KMS-11 (cell line): ENCODE results near the gene PPHLN1.

Experiments used
- H2AFZ ChIP-seq: fragments of 200-600 bp; sonication (generic); 2 replicates; pipeline ENCODE4 v1.6.1; 2016; ENCODE audit warnings: antibody characterized with exemption, mixed run types, low read depth
- H3K27ac ChIP-seq: fragments of 200-600 bp; sonication (generic); 2 replicates; pipeline ENCODE4 v1.6.1; 2016; ENCODE audit warnings: mild to moderate bottlenecking, mixed run types
- H3K27me3 ChIP-seq: fragments of 200-600 bp; sonication (generic); 2 replicates; pipeline ENCODE4 v1.6.1; 2017; ENCODE audit warnings: mild to moderate bottlenecking, low read depth, mixed run types, moderate library complexity; ENCODE audit not compliant: insufficient read depth
- H3K36me3 ChIP-seq: fragments of 200-600 bp; sonication (generic); 2 replicates; pipeline ENCODE4 v1.6.1; 2017; ENCODE audit warnings: mild to moderate bottlenecking, mixed run types; ENCODE audit not compliant: insufficient read depth
- H3K4me1 ChIP-seq: fragments of 200-600 bp; sonication (generic); 2 replicates; pipeline ENCODE4 v1.6.1; 2016; ENCODE audit warnings: mild to moderate bottlenecking, low read depth, mixed run types; ENCODE audit not compliant: poor library complexity, severe bottlenecking
- H3K4me2 ChIP-seq: fragments of 200-600 bp; sonication (generic); 2 replicates; pipeline ENCODE4 v1.7.0; 2016; ENCODE audit warnings: mild to moderate bottlenecking, mixed run types
- H3K4me3 ChIP-seq: fragments of 200-600 bp; sonication (generic); IDR thresholded peaks from 2 replicates; pipeline ENCODE4 v1.6.1; 2017; ENCODE audit warnings: low read depth, low read length, mixed read lengths; ENCODE audit not compliant: insufficient read depth
- H3K79me2 ChIP-seq: fragments of 200-600 bp; sonication (generic); 2 replicates; pipeline ENCODE4 v1.6.1; 2016; ENCODE audit warnings: low read depth, mixed run types; ENCODE audit not compliant: insufficient read depth
- H3K9ac ChIP-seq: fragments of 200-600 bp; sonication (generic); 2 replicates; pipeline ENCODE4 v1.6.1; 2016; ENCODE audit warnings: mild to moderate bottlenecking, mixed run types
- H4K20me1 ChIP-seq: fragments of 200-600 bp; sonication (generic); 2 replicates; pipeline ENCODE4 v1.6.1; 2016; ENCODE audit warnings: mild to moderate bottlenecking, mixed run types; ENCODE audit not compliant: insufficient read depth
- TF ChIP-seq, protein P1 (sequence below): fragments of 200-600 bp; sonication (generic); conservative IDR thresholded peaks from 2 replicates; pipeline ENCODE4 v1.6.1; 2017; ENCODE audit warnings: low read depth, mild to moderate bottlenecking, antibody characterized with exemption, low read length, moderate library complexity, mixed read lengths

Gene PPHLN1

GRCh38 chr12:42296503-42297109 is 29.4 kb upstream of the PPHLN1 start:
- Histone ChIP-seq H3K4me3 (no peak overlapping the region), H3K27ac (no peak overlapping the region), H3K9ac (no peak overlapping the region), H3K4me2 (no peak overlapping the region), H3K36me3 (no peaks in the 10 kb centered on the region), H3K79me2 (no peaks in the 10 kb centered on the region), H3K27me3 (no peaks in the 10 kb centered on the region), H3K4me1 (peaks cover 29% of the 10 kb centered on the region), H2AFZ (no peak overlapping the region), H4K20me1 (no peaks in the 10 kb centered on the region)
- TF ChIP-seq, protein P1, sequence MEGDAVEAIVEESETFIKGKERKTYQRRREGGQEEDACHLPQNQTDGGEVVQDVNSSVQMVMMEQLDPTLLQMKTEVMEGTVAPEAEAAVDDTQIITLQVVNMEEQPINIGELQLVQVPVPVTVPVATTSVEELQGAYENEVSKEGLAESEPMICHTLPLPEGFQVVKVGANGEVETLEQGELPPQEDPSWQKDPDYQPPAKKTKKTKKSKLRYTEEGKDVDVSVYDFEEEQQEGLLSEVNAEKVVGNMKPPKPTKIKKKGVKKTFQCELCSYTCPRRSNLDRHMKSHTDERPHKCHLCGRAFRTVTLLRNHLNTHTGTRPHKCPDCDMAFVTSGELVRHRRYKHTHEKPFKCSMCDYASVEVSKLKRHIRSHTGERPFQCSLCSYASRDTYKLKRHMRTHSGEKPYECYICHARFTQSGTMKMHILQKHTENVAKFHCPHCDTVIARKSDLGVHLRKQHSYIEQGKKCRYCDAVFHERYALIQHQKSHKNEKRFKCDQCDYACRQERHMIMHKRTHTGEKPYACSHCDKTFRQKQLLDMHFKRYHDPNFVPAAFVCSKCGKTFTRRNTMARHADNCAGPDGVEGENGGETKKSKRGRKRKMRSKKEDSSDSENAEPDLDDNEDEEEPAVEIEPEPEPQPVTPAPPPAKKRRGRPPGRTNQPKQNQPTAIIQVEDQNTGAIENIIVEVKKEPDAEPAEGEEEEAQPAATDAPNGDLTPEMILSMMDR: peak; percentile 77

DNA sequence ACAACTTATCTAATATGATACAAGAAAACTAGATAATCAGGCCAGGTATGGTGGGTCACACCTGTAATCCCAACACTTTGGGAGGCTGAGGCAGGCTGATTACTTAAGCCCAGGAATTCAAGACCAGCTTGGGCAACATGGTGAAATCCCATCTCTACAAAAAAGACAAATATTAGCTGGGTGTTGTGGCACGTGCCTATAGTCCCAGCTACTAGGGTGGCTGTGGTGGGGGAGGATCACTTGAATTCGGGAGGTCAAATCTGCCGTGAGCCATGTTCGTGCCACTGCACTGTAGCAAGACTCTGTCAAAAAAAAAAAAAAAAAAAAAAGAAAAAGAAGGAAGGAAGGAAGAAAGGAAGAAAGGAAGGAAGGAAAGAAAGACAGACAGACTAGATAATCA is 27.1 kb upstream of the PPHLN1 start:
- no peaks in the 10 kb centered on the region for H3K27me3 ChIP-seq
- no peaks in the 10 kb centered on the region for H3K79me2 ChIP-seq
- TF ChIP-seq, protein P1: no peak
- peak overlapping the region; percentile 86 for H2AFZ ChIP-seq
- H3K4me1 ChIP-seq: peaks cover 29% of the 10 kb centered on the region
- H3K4me2 ChIP-seq: peak overlapping the region; percentile 97
- H3K9ac ChIP-seq: peak overlapping the region; percentile 63; the same call in 1 of the 2 replicates
- peak overlapping the region; percentile 88 for H3K27ac ChIP-seq
- H3K36me3 ChIP-seq: no peaks in the 10 kb centered on the region
- no peak overlapping the region for H3K4me3 ChIP-seq
- H4K20me1 ChIP-seq: no peaks in the 10 kb centered on the region

GRCh38 chr12:42299392-42300308 is 26.3 kb upstream of the PPHLN1 start:
- TF ChIP-seq, protein P1: no peak

DNA sequence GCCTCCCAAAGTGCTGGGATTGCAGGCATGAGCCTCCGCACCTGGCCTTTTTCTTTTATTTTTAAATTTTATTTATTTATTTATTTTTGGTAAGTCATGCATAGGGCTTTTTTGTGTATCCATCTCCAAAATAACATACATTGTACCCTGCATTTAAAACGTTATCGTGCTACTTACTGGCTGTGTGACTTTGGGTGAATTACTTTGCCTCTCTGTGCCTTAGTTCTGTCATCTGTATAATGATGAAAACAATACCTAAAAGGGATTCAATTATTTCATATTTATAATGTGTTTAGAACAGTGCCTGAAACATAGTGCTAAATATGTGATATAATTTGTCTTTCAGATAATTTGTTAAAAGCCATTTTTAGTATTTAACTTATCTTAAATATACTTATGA is 19.7 kb upstream of the PPHLN1 start:
- Histone ChIP-seq H3K9ac (no peak overlapping the region), H2AFZ (no peak overlapping the region), H4K20me1 (no peaks in the 10 kb centered on the region), H3K4me1 (peaks cover 14% of the 10 kb centered on the region), H3K27ac (no peak overlapping the region), H3K79me2 (no peaks in the 10 kb centered on the region), H3K36me3 (no peaks in the 10 kb centered on the region), H3K27me3 (no peaks in the 10 kb centered on the region), H3K4me2 (no peak overlapping the region), H3K4me3 (no peak overlapping the region)
- TF ChIP-seq, protein P1: no peak

More at GRCh38 chr12:42299392-42300308, 26.3 kb upstream of the PPHLN1 start:
- Histone ChIP-seq H3K27ac (peak overlapping the region; percentile 88), H3K79me2 (no peaks in the 10 kb centered on the region), H3K36me3 (no peaks in the 10 kb centered on the region), H2AFZ (peak overlapping the region; percentile 86), H4K20me1 (no peaks in the 10 kb centered on the region), H3K4me2 (peak overlapping the region; percentile 97), H3K4me3 (no peak overlapping the region), H3K4me1 (peaks cover 29% of the 10 kb centered on the region), H3K27me3 (no peaks in the 10 kb centered on the region), H3K9ac (peak overlapping the region; percentile 63)
